HG02798 (cell line): ENCODE results near the gene ARRDC5.
"Not testable (repeated sequence)": the region's sequence is repeated elsewhere in the genome, so short reads cannot be mapped to it uniquely, and the experiment has no call there.

Source experiments
- ATAC-seq: cut with Tn5 transposase; IDR thresholded peaks from one replicate; pipeline ENCODE4 v1.9.1; 2021; ENCODE audit warnings: mild to moderate bottlenecking; ENCODE audit not compliant: unreplicated experiment, poor library complexity

The ARRDC5 gene

DNA sequence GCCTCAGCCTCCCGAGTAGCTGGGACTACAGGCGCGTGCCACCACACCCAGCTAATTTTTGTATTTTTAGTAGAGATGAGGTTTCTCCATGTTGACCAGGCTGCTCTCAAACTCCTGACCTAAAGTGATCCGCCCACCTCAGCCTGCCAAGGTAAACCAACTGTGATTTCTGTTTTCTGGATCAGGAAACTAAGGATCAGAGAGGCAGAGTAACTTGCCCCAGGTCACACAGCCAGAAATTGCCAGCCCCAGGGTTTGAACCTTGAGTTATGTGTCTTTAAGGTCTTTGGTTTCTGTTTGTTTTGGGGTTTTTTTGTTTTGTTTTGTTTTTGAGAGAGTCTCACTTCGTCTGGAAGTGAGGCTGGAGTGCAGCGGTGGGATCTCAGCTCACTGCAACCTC lies 31.0 kb downstream of the ARRDC5 start:
- ATAC-seq: no peak

DNA sequence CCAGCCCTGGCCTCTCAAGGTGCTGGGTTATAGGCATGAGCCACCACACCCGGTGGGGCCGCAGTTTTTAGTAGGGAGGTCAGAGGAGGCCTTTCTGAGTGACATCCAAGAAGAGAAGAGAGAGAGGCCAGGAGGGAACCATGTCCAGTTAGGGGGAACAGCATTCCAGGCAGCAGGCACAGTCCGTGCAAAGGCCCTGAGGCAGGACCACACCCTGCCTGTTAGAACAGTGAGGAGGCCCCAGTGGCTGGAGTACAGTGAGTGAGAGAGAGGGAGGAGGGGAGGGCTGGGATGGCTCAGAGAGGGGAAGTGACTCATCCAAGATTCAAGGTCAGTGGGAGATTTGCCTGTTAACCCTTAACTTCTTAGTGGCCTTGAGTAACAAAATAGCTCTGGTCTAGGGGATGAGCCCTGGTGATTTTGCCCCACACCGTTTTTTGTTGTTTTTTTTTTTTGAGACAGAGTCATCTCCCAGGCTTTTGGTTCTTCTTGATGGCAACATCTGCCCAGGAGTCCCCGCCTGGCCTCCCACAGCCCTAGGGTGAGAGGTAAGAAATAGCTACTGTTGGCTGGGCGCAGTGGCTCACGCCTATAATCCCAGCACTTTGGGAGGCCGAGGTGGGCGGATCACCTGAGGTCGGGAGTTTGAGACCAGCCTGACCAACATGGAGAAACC lies 32.5 kb downstream of the ARRDC5 start:
- no peak for ATAC-seq

- no peak for ATAC-seq
Observed at GRCh38 chr19:4868286-4868834, 34.3 kb downstream of the ARRDC5 start.

DNA sequence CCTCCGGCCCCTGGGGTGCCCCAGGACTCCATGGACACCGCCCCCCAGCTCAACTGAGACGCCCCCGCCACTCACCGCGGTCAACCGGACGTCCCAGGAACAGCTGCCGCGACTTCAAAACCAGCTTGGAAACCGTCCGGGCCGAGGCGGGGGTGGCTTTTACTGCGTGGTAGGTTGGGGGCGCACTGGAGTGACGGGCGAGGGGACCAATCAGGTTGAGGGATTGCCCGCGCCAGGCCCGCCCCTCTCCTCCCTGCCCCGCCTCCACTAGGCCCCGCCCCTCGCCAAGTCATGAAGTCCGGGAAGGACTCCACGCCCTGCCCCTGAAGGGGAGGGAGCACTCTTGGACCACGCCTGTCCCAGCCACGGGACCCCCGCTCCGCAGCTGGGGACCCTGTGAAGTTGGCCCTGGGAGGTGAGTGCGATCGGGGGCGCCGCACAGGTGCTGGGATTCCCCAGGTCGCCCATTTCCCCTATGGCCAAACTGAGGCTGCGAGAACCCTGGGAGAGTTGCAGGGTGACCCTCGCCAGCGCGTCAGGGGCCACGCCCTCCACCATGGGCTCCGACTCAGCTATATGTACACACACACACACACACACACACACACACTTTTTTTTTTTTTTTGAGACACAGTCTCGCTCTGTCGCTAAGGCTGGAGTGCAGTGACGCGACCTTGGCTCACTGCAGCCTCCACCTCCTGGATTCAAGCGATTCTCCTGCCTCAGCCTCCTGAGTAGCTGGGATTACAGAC lies 35.0 kb downstream of the ARRDC5 start, which contains the start of gene PLIN3:
PLIN3 (minus strand) TSS at position 134 of the 752 bp plus-strand sequence. CDS start 6,273 bp downstream, outside the sequence.
- ATAC-seq: peak; percentile 86

DNA sequence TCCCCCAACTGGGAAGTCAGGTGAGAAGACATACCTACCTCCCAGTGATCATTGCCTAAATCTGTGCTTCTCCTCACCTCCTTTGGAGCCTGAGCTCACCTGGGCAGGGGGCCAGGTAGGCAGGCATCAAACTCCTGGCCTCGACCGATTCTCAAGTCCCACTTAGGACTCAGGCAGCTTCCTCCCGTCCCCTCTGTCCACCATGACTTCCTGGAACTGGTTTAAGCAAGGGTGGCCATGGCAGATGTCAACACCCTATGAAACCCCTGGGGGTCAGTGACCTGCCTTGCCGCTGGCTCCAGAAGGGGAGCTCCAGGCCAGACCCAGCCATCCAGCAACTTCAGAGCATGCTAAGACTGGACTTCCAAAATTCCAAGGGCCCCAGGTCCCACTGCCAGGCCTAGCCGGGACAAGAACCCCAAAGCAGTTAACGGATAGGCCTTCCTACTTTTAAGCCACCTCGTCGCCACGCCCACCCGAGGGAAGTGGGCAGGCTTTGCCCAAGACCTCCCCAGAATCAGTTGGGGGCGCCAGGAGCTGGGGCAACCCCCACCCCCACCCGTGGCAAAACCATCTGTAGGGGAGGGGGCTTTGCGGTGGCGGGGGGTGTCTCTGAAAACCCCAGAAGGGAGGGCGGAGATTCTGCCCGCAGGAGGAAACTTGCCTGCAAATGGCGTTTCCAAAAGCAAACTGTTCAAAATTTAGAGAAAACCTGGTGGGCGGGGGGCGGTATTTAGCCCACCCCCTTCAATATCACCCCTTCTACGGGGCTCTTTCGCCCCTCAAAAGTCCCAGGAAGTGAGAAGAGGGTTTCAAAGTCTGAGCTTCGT lies 35.9 kb downstream of the ARRDC5 start:
- no peak for ATAC-seq

DNA sequence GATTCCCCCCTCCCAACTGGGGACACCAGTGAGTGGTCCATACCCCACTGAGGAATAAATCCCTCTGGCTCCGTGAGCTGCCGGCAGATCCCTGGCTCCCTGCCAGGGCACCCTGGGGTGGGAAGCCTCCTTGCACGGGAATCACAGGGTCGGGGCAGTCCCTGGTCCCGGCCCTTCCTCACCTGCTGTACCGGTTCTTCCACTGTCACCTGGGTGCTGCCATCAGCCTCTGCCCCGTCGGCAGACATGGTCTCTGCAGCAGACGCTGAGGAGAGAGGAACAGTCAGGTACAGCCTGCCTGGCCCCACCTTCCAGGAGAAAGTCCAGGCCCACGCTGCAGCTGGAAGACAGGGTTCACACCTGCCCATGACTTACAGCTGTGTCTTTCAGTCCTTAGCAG lies 41.5 kb downstream of the ARRDC5 start:
- no peak for ATAC-seq

- ATAC-seq: no peak
Observed at GRCh38 chr19:4859697-4860096, 43.0 kb downstream of the ARRDC5 start.

DNA sequence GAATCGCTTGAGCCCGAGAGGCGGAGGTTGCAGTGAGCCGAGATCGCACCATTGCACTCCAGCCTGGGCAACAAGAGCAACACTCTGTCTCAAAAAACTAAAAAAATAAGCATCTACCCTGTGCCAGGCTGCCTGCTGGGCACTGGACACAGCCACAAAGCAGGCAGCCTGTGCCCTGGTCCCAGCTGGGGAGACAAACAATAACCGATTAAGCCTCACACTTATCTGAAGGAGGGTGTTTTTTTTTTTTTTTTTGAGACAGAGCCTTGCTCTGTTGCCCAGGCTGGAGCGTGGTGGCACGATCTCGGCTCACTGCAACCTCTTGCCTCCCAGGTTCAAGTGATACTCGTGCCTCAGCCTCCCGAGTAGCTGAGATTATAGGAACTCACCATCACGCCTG lies 46.2 kb downstream of the ARRDC5 start:
- not testable (repeated sequence) for ATAC-seq

- not testable (repeated sequence) for ATAC-seq
Observed at GRCh38 chr19:4853506-4853905, 49.2 kb downstream of the ARRDC5 start.

GRCh38 chr19:4852484-4852883 lies 50.2 kb downstream of the ARRDC5 start:
- no peak for ATAC-seq

DNA sequence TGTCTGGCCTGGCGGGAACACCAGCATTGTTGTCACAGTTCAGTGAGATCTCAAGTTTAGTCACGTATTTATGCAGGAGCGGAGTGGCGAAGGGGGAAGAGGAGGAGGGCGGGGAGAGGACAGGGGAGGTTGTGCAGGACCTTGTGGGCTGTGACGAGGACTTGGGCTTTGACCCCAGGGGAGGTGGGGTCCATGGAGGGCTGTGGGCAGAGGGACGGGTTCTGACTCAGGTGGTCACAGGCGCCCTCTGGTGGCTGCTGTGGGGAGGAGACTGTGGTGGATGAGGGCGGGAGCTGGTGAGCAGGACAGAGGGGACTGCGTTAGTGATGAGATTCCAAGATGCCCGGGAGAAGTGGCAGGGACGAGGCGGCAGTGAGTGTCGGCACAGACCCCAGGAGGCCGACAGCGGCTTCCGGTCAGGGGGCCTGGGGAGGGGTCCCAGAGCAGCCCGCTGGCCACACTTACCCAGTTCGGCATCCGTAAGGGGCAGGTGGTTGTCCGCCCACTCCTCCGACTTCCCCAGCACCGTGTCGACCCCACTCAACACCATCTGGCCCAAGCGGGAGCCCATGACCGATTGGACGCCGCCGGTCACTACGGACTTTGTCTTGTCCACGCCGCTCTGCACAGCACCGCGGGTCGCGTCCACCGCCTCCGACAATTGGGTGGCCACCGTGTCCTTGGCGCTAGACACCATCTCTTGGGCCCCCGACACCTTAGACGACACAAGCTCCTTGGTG lies 51.0 kb downstream of the ARRDC5 start:
- ATAC-seq: no peak

GRCh38 chr19:4849019-4849418 lies 53.7 kb downstream of the ARRDC5 start:
- ATAC-seq: no peak

- ATAC-seq: no peak
Observed at GRCh38 chr19:4847190-4847973, 55.3 kb downstream of the ARRDC5 start.

DNA sequence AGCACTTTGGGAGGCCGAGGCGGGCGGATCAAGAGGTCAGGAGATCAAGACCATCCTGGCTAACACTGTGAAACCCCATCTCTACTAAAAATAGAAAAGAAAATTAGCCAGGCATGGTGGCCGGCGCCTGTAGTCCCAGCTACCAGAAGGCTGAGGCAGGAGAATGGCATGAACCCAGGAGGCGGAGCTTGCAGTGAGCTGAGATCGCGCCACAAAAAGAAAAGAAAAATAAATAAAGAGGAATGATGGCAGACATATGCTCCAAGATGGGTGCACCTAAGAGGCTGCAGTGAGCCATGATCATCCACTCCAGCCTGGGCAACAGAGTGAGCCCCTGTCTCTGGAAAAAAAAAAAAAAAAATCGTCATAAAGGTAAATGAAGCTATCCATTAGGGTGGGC lies 56.7 kb downstream of the ARRDC5 start:
- ATAC-seq: not testable (repeated sequence)

GRCh38 chr19:4844348-4845179 lies 58.1 kb downstream of the ARRDC5 start:
- ATAC-seq: no peak

GRCh38 chr19:4843647-4843965 lies 59.1 kb downstream of the ARRDC5 start:
- no peak for ATAC-seq
